Left kidney (tissue), 2 donors: ENCODE measurements around the gene SCAPER. TPM values are rescaled to one million over a fixed set of nuclear protein-coding genes. Genes with fewer than 3 reads are reported as not detected.
A peak's percentile ranks its signal among the peaks of the same experiment; 100 is the strongest.

Experiments used
- DNase-seq: peaks from one replicate; pipeline ENCODE4 v3.0.0-alpha.2; 2013
- polyA plus RNA-seq: library from polyadenylated mRNA; unstranded; fragments of 120-200 nt; gene quantifications from one replicate; pipeline ENCODE4 v1.2.1, GENCODE V29; 2013; ENCODE audit not compliant: insufficient read length

The SCAPER gene
- polyA plus RNA-seq, 1 donor, result 21.9 TPM

GRCh38 chr15:76359152-76359551 is 546.0 kb downstream of the SCAPER start:
- DNase-seq, result no peak

GRCh38 chr15:76358453-76358852 is 546.7 kb downstream of the SCAPER start:
- no peak for DNase-seq

GRCh38 chr15:76354823-76355440 is 550.2 kb downstream of the SCAPER start:
- DNase-seq, result no peak

GRCh38 chr15:76353903-76354302 is 551.2 kb downstream of the SCAPER start:
- no peak for DNase-seq

GRCh38 chr15:76353023-76353577 is 552.0 kb downstream of the SCAPER start:
- DNase-seq, result no peak

- no peak for DNase-seq
Observed at GRCh38 chr15:76349301-76350070, 555.7 kb downstream of the SCAPER start.

GRCh38 chr15:76347482-76348055 is 557.6 kb downstream of the SCAPER start:
- peak; percentile 20 for DNase-seq

- DNase-seq, result peak; percentile 19
Observed at GRCh38 chr15:76346669-76347481, 558.3 kb downstream of the SCAPER start.

- DNase-seq, result no peak
Observed at GRCh38 chr15:76345880-76346668, 559.1 kb downstream of the SCAPER start.

GRCh38 chr15:76345583-76345879 is 559.6 kb downstream of the SCAPER start:
- peak; percentile 3 for DNase-seq

- DNase-seq, result peak; percentile 13
Observed at GRCh38 chr15:76344893-76345582, 560.1 kb downstream of the SCAPER start.

- DNase-seq, result peak; percentile 12
Observed at GRCh38 chr15:76343313-76343996, 561.7 kb downstream of the SCAPER start.

GRCh38 chr15:76342382-76343201 is 562.5 kb downstream of the SCAPER start:
- DNase-seq, result peak; percentile 7

- peak; percentile 8 for DNase-seq
Observed at GRCh38 chr15:76342058-76342381, 563.1 kb downstream of the SCAPER start.

GRCh38 chr15:76341366-76342057 is 563.6 kb downstream of the SCAPER start:
- no peak for DNase-seq

GRCh38 chr15:76340803-76341365 is 564.3 kb downstream of the SCAPER start:
- DNase-seq, result peak; percentile 11

GRCh38 chr15:76340198-76340802 is 564.8 kb downstream of the SCAPER start:
- DNase-seq, result peak; percentile 40
